B cell (primary cell): Measurements from ENCODE around the gene ENO4. TPM values are rescaled to one million over a fixed set of nuclear protein-coding genes. Genes with fewer than 3 reads are reported as not detected.

ENCODE experiments used
- ATAC-seq: fragments of 200-7000 bp; cut with Tn5 transposase; one replicate; pipeline ENCODE4 v1.10.0; 2021; ENCODE audit warnings: low read depth, mild to moderate bottlenecking, moderate number of reproducible peaks, moderate library complexity
- CTCF ChIA-PET: fragments of 350-600 bp; sonication (Branson Sonifier 250); formaldehyde crosslinking; loops from one replicate; lab custom pipeline; 2021; ENCODE audit warnings: antibody characterized with exemption, inconsistent platforms; lab: Charles Lee
- POLR2A ChIA-PET: fragments of 350-600 bp; sonication (Branson Sonifier 250); formaldehyde crosslinking; loops from one replicate; lab custom pipeline; 2021; ENCODE audit warnings: antibody characterized with exemption; lab: Charles Lee
- DNase-seq: peaks from one replicate; pipeline ENCODE4 v3.0.0; 2013
- H2AFZ ChIP-seq: 2 replicates; pipeline ENCODE4 v1.6.1; 2012; ENCODE audit warnings: mild to moderate bottlenecking, low read depth, low read length; ENCODE audit not compliant: insufficient read depth, poor library complexity, severe bottlenecking
- H3K27ac ChIP-seq, 2 donors: 1 replicate in 1 of 2; 2 replicates in 1 of 2; pipeline ENCODE4 v1.5.1; 2012 to 2013; ENCODE audit warnings: low read length in 2 of 2, mild to moderate bottlenecking in 2 of 2, moderate library complexity in 1 of 2
- H3K27me3 ChIP-seq, 4 experiments: fragments of 200-600 bp in 1 of 4; sonication (generic) in 1 of 4; replicated peaks in 1 of 4; 1 replicate in 2 of 4; 2 replicates in 2 of 4; pipeline versions ENCODE4 v1.6.1 to v1.7.0; 2013 to 2016; ENCODE audit warnings: low read length in 3 of 4, mild to moderate bottlenecking in 2 of 4, mixed read lengths in 1 of 4, moderate library complexity in 1 of 4; ENCODE audit not compliant: insufficient read depth in 4 of 4, control insufficient read depth in 3 of 4; ENCODE audit errors: control extremely low read depth in 1 of 4
- H3K36me3 ChIP-seq, 2 experiments: replicated peaks in 1 of 2; 1 replicate in 1 of 2; 2 replicates in 1 of 2; pipeline versions ENCODE4 v1.6.1 to v1.7.1; 2013; ENCODE audit warnings: low read length in 1 of 2; ENCODE audit not compliant: insufficient read depth in 2 of 2, control insufficient read depth in 1 of 2; ENCODE audit errors: control extremely low read depth in 1 of 2, extremely low read depth in 1 of 2
- H3K4me1 ChIP-seq, 2 donors: fragments of 200-600 bp in 1 of 2; sonication (generic) in 1 of 2; 1 replicate in 1 of 2; 2 replicates in 1 of 2; pipeline versions ENCODE4 v1.5.1 to v1.6.1; 2013 to 2017; ENCODE audit warnings: low read length in 2 of 2; ENCODE audit not compliant: control insufficient read depth in 2 of 2, insufficient read depth in 2 of 2
- H3K4me2 ChIP-seq: replicated peaks from 2 replicates; pipeline ENCODE3; 2012; ENCODE audit warnings: mild to moderate bottlenecking, low read depth, low read length; ENCODE audit not compliant: poor library complexity, severe bottlenecking
- H3K4me3 ChIP-seq, 5 experiments: fragments of 200-600 bp in 1 of 5; sonication (generic) in 1 of 5; 1 replicate in 3 of 5; 2 replicates in 2 of 5; pipeline versions ENCODE4 v1.5.1 to v1.7.0; 2011 to 2016; ENCODE audit warnings: low read length in 4 of 5, mild to moderate bottlenecking in 4 of 5, low read depth in 2 of 5, control low read depth in 1 of 5, moderate library complexity in 1 of 5; ENCODE audit not compliant: insufficient read depth in 1 of 5; ENCODE audit errors: control extremely low read depth in 1 of 5, extremely low read depth in 1 of 5
- H3K79me2 ChIP-seq: fragments of 200-600 bp; sonication (generic); one replicate; pipeline ENCODE4 v1.6.0; 2016; ENCODE audit warnings: low read length; ENCODE audit not compliant: control insufficient read depth, insufficient read depth
- H3K9ac ChIP-seq: fragments of 200-600 bp; sonication (generic); 2 replicates; pipeline ENCODE4 v1.6.1; 2017; ENCODE audit warnings: mild to moderate bottlenecking, low read length, moderate library complexity
- H3K9me3 ChIP-seq, 3 donors: one replicate each; pipeline versions ENCODE4 v1.6.1 to v1.7.1; 2013; ENCODE audit warnings: low read length in 2 of 3; ENCODE audit not compliant: control insufficient read depth in 2 of 3, insufficient read depth in 1 of 3; ENCODE audit errors: control extremely low read depth in 1 of 3
- H4K20me1 ChIP-seq: 2 replicates; pipeline ENCODE4 v1.6.0; 2012; ENCODE audit warnings: mild to moderate bottlenecking, low read length; ENCODE audit not compliant: insufficient read depth, control insufficient read depth, poor library complexity, severe bottlenecking
- H3K27ac Mint-ChIP-seq: one replicate; pipeline ENCODE4 v1.8.0; 2021; ENCODE audit warnings: mixed read lengths
- H3K27me3 Mint-ChIP-seq: one replicate; pipeline ENCODE4 v1.8.0; 2021; ENCODE audit warnings: mixed read lengths
- H3K4me1 Mint-ChIP-seq: one replicate; pipeline ENCODE4 v1.8.0; 2021; ENCODE audit warnings: mixed read lengths
- H3K4me3 Mint-ChIP-seq: one replicate; pipeline ENCODE4 v1.8.0; 2021; ENCODE audit warnings: mixed read lengths
- H3K9me3 Mint-ChIP-seq: one replicate; pipeline ENCODE4 v1.8.0; 2022; ENCODE audit warnings: mixed read lengths; ENCODE audit not compliant: insufficient read depth
- CTCF ChIP-seq: fragments of 200-600 bp; IDR thresholded peaks from one replicate; pipeline ENCODE4 v1.8.0; 2022; ENCODE audit warnings: antibody characterized with exemption, mild to moderate bottlenecking
- EZH2 ChIP-seq: IDR thresholded peaks from 2 replicates; pipeline ENCODE4 v1.6.1; 2012; ENCODE audit warnings: borderline replicate concordance, low read depth, mild to moderate bottlenecking, moderate library complexity, low read length; ENCODE audit not compliant: insufficient read depth, poor library complexity, severe bottlenecking
- WGBS: methylation state at CpG from one replicate; pipeline ENCODE4 v1.1.5; 2013; ENCODE audit warnings: missing lambda C conversion rate; ENCODE audit not compliant: insufficient coverage; 5-methylcytosine and 5-hydroxymethylcytosine counted together
- intact Hi-C: fragments of 100-400 bp; cut with micrococcal nuclease; formaldehyde crosslinking; loops from one replicate; pipeline ENCODE4 v1.10.0; 2022
- polyA plus RNA-seq: library from polyadenylated mRNA; depleted of rRNA; stranded (reverse); fragments of >200 nt; gene quantifications from 2 replicates; pipeline ENCODE4 v1.2.3, GENCODE V29; 2012
- total RNA-seq, 2 donors: library from RNA; stranded (reverse); fragments of 120-200 nt in 1 of 2; gene quantifications; 1 replicate in 1 of 2; 2 replicates in 1 of 2; pipeline versions ENCODE4 v1.2.3 to v1.2.4, GENCODE V29; 2013 to 2022

Gene ENO4
- total and polyA plus RNA-seq, 2 donors (not counting 1 experiment from before 2014, with no cell fraction given) = 0.07 to 0.37 TPM

- no peaks in the 10 kb centered on the region for H3K4me1 ChIP-seq
- H3K9me3 Mint-ChIP-seq = no peaks in the 10 kb centered on the region
- no peaks in the 10 kb centered on the region for H3K79me2 ChIP-seq
- no peak for ATAC-seq
- no peak overlapping the region for H2AFZ ChIP-seq
- WGBS = no CpG with 5 or more reads among the region's 2 CpGs
- intact Hi-C loops = no loop called here
- no peaks in the 10 kb centered on the region for H3K36me3 ChIP-seq
- TF ChIP-seq CTCF = no peak
- TF ChIP-seq EZH2 = no peak
- H3K9me3 ChIP-seq = no peaks in the 10 kb centered on the region
- H3K4me3 Mint-ChIP-seq = no peak overlapping the region
- no peak overlapping the region for H3K9ac ChIP-seq
- no peaks in the 10 kb centered on the region for H3K27me3 ChIP-seq
- no peaks in the 10 kb centered on the region for H4K20me1 ChIP-seq
- H3K27ac ChIP-seq = no peak overlapping the region
- peaks cover 21% of the 10 kb centered on the region for H3K27me3 Mint-ChIP-seq
- no peak overlapping the region for H3K4me2 ChIP-seq
- CTCF ChIA-PET = interaction anchor here (1.0 to 2.2 kb wide), 2 partner anchors 13 to 23 kb away, joined by 3 to 5 read pairs; no protein-coding TSS in a partner anchor
- H3K27ac Mint-ChIP-seq = no peak overlapping the region
- POLR2A ChIA-PET = no interaction called here
- H3K4me3 ChIP-seq = no peak overlapping the region
- no peak for DNase-seq
- no peaks in the 10 kb centered on the region for H3K4me1 Mint-ChIP-seq
Observed at GRCh38 chr10:116810895-116811294, 38.4 kb upstream of the ENO4 start.

- intact Hi-C loops = no loop called here
- H2AFZ ChIP-seq = no peak overlapping the region
- H3K79me2 ChIP-seq = no peaks in the 10 kb centered on the region
- H3K9me3 Mint-ChIP-seq = no peaks in the 10 kb centered on the region
- no peaks in the 10 kb centered on the region for H4K20me1 ChIP-seq
- WGBS = 91% methylated on average over 9 of the region's 11 CpGs
- no peak overlapping the region for H3K4me3 Mint-ChIP-seq
- H3K9me3 ChIP-seq = no peaks in the 10 kb centered on the region
- H3K27me3 Mint-ChIP-seq = peaks cover 20% of the 10 kb centered on the region
- CTCF ChIA-PET = no interaction called here
- POLR2A ChIA-PET = no interaction called here
- no peaks in the 10 kb centered on the region for H3K4me1 Mint-ChIP-seq
- ATAC-seq (no peak), DNase-seq (no peak)
- TF ChIP-seq EZH2 = no peak
- no peak for TF ChIP-seq CTCF
- H3K4me2 ChIP-seq = no peak overlapping the region
- no peak overlapping the region for H3K27ac ChIP-seq
- no peaks in the 10 kb centered on the region for H3K4me1 ChIP-seq
- no peak overlapping the region for H3K27ac Mint-ChIP-seq
- no peak overlapping the region for H3K9ac ChIP-seq
- H3K36me3 ChIP-seq = no peaks in the 10 kb centered on the region
- H3K4me3 ChIP-seq = no peak overlapping the region
- H3K27me3 ChIP-seq = no peaks in the 10 kb centered on the region
Observed at GRCh38 chr10:116811691-116812090, 37.6 kb upstream of the ENO4 start.
